ENCODE data around the gene RABGAP1L. TPM values are rescaled to one million over a fixed set of nuclear protein-coding genes. Genes with fewer than 3 reads are reported as not detected.
A peak's percentile ranks its signal among the peaks of the same experiment; 100 is the strongest.

RABGAP1L gene
- total RNA-seq, 1 donor from 2014 or later = 69.2 TPM

DNA sequence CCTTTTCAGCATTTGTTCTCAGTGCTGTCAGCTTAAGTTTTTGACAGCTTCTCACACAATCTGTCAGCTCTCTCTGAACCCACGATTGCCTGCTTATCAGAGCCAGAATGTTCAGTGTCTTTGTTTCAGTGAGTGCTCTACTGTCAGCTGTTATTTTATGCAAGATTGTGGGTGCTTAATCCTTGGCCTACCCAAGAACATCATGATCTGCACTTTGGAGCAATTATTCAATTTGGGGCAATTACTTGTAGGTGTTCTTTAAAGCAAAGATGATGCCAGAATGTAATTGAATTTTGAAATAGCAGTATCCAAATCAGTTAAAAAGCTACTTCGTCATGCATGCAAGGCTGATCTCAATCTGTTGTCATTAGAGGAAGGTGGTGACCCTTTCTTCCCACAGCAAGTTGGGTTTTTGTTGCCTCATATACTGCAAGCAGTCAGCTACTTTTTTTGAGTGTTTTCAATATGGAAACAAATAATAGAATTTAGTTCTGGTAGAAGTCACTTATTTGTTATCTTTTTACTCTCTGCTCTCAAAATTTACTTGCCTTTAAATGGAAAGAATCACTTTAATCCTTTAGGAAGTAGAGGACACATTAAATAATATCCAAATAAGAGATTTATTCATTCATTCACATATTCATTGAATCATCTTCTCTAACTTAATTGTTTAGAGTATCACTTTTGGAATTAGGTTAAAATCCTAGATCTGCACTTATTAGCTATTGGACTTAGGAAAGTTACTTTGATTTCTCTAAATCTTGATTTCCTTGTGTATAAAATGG is 586.9 kb downstream of the RABGAP1L start:
- intact Hi-C loops (cut with micrococcal nuclease) = no loop called here
- Histone ChIP-seq H3K27ac (replicated peaks) (peak overlapping the region; percentile 39), H3K4me1 (peaks cover 29% of the 10 kb centered on the region), H3K9me3 (replicated peaks) (no peaks in the 10 kb centered on the region), H3K4me3 (no peak overlapping the region), H3K27me3 (ENCODE audit: low read depth) (no peaks in the 10 kb centered on the region), H3K36me3 (no peaks in the 10 kb centered on the region)
- TF ChIP-seq, protein P1, sequence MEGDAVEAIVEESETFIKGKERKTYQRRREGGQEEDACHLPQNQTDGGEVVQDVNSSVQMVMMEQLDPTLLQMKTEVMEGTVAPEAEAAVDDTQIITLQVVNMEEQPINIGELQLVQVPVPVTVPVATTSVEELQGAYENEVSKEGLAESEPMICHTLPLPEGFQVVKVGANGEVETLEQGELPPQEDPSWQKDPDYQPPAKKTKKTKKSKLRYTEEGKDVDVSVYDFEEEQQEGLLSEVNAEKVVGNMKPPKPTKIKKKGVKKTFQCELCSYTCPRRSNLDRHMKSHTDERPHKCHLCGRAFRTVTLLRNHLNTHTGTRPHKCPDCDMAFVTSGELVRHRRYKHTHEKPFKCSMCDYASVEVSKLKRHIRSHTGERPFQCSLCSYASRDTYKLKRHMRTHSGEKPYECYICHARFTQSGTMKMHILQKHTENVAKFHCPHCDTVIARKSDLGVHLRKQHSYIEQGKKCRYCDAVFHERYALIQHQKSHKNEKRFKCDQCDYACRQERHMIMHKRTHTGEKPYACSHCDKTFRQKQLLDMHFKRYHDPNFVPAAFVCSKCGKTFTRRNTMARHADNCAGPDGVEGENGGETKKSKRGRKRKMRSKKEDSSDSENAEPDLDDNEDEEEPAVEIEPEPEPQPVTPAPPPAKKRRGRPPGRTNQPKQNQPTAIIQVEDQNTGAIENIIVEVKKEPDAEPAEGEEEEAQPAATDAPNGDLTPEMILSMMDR (IDR thresholded peaks at IDR 0.05; ENCODE audit: borderline replicate concordance) = no peak
- DNase-seq = no peak

GRCh38 chr1:174747613-174748012 is 588.3 kb downstream of the RABGAP1L start:
- no peak for DNase-seq
- Histone ChIP-seq H3K9me3 (replicated peaks) (no peaks in the 10 kb centered on the region), H3K27ac (replicated peaks) (no peak overlapping the region), H3K27me3 (ENCODE audit: low read depth) (no peaks in the 10 kb centered on the region), H3K36me3 (no peaks in the 10 kb centered on the region), H3K4me3 (no peak overlapping the region), H3K4me1 (peaks cover 35% of the 10 kb centered on the region)
- TF ChIP-seq, protein P1 (IDR thresholded peaks at IDR 0.05; ENCODE audit: borderline replicate concordance) = no peak
- intact Hi-C loops (cut with micrococcal nuclease) = no loop called here

GRCh38 chr1:174748586-174748985 is 589.3 kb downstream of the RABGAP1L start:
- Histone ChIP-seq H3K27ac (replicated peaks) (no peak overlapping the region), H3K27me3 (ENCODE audit: low read depth) (no peaks in the 10 kb centered on the region), H3K36me3 (no peaks in the 10 kb centered on the region), H3K9me3 (replicated peaks) (no peaks in the 10 kb centered on the region), H3K4me3 (no peak overlapping the region), H3K4me1 (peaks cover 31% of the 10 kb centered on the region)
- intact Hi-C loops (cut with micrococcal nuclease) = no loop called here
- TF ChIP-seq, protein P1 (IDR thresholded peaks at IDR 0.05; ENCODE audit: borderline replicate concordance) = no peak
- DNase-seq = no peak

GRCh38 chr1:174753131-174753530 is 593.8 kb downstream of the RABGAP1L start:
- H3K9me3 ChIP-seq (replicated peaks) = no peaks in the 10 kb centered on the region
- no peak overlapping the region for H3K27ac ChIP-seq (replicated peaks)
- H3K27me3 ChIP-seq (ENCODE audit: low read depth) = no peaks in the 10 kb centered on the region
- H3K4me1 ChIP-seq = peaks cover 16% of the 10 kb centered on the region
- intact Hi-C loops (cut with micrococcal nuclease) = no loop called here
- H3K36me3 ChIP-seq = no peaks in the 10 kb centered on the region
- TF ChIP-seq, protein P1 (IDR thresholded peaks at IDR 0.05; ENCODE audit: borderline replicate concordance) = no peak
- H3K4me3 ChIP-seq = no peak overlapping the region
- DNase-seq = no peak

- no peaks in the 10 kb centered on the region for H3K9me3 ChIP-seq (replicated peaks)
- H3K36me3 ChIP-seq = no peaks in the 10 kb centered on the region
- H3K4me1 ChIP-seq = peaks cover 6% of the 10 kb centered on the region
- no peak overlapping the region for H3K4me3 ChIP-seq
- H3K27ac ChIP-seq (replicated peaks) = no peak overlapping the region
- TF ChIP-seq, protein P1 (IDR thresholded peaks at IDR 0.05; ENCODE audit: borderline replicate concordance) = no peak
- no peaks in the 10 kb centered on the region for H3K27me3 ChIP-seq (ENCODE audit: low read depth)
- no peak for DNase-seq
- intact Hi-C loops (cut with micrococcal nuclease) = no loop called here
Measured at GRCh38 chr1:174761335-174761734, 602.0 kb downstream of the RABGAP1L start.
